Medulla oblongata (tissue), 1 donor: ENCODE results near the gene C17orf114.

Experiments
- DNase-seq: peaks from one replicate; pipeline ENCODE4 v3.0.0-alpha.2; 2015; ENCODE audit errors: extremely low spot score

The C17orf114 gene

DNA sequence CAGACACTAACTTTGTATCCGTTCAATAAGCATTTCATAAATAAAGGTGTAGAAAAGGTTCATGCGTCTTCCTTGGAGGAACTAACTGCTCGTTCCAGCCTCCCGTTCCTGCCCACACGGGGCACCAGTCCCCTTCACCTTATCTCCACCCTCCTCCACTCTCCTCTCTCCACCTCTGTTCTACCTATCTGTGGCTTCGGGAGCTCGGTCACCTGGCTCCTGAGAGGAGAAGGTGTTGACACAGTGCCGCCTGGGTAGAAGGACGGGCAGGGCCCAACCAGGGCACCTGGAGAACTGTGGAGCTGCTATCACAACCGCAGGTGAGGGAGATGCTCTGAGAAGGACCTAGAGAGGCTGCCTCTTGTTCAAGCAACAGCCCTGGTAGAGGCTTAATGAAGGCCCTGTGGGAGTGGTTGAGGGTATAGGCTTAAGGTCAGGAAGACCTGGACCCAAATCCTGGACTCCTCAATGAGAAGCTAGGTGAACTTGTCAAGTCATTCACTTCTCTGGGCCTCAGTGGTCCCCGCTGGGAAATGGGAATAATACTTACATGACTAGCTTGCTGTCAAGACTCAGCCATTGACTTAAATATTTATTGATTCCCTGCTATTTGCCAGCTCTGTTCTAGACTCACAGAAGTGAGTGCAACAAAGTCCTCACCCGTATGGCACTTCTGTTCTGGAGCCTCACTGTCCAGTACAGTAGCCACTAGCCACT, 21.4 kb upstream of the C17orf114 start:
- DNase-seq: no peak

- DNase-seq: no peak
Measured at GRCh38 chr17:4822835-4823234, 20.7 kb upstream of the C17orf114 start.

DNA sequence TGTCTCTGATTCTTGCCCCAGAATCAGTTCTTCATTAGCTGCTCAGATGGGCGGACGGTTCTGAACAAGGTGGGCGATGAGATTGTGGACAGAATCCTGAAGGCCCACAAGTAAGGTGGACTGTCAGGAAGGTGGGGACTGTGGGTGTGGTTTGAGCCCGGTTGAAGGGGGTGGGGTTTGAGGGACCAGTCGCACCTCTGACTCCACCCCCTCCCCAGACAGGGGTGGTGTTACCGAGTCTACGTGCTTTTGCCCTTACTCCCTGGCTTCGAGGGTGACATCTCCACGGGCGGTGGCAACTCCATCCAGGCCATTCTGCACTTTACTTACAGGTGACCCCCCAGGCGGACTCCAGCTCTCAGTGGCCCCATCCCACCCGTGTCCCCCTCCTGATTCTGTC, 16.1 kb upstream of the C17orf114 start:
- DNase-seq: no peak

DNA sequence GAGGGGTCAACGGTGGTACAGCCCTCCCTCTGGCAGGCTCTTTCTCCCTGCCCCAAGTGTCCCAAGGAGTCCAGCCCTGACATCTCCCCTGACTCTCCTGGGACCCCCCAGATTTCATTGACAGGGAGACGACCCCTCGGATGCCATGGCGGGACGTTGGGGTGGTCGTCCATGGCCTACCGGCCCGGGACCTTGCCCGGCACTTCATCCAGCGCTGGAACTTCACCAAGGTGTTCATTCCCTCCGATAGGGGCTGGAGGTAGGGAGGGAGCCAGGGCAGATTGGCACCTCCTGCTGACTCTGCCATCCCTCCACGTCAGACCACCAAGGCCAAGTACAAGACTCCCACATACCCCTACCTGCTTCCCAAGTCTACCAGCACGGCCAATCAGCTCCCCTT, 14.7 kb upstream of the C17orf114 start:
- no peak for DNase-seq

- no peak for DNase-seq
Measured at GRCh38 chr17:4815043-4815675, 13.0 kb upstream of the C17orf114 start.

GRCh38 chr17:4812690-4813089, 10.6 kb upstream of the C17orf114 start:
- DNase-seq: no peak

GRCh38 chr17:4811471-4811870, 9.3 kb upstream of the C17orf114 start:
- DNase-seq: no peak

DNA sequence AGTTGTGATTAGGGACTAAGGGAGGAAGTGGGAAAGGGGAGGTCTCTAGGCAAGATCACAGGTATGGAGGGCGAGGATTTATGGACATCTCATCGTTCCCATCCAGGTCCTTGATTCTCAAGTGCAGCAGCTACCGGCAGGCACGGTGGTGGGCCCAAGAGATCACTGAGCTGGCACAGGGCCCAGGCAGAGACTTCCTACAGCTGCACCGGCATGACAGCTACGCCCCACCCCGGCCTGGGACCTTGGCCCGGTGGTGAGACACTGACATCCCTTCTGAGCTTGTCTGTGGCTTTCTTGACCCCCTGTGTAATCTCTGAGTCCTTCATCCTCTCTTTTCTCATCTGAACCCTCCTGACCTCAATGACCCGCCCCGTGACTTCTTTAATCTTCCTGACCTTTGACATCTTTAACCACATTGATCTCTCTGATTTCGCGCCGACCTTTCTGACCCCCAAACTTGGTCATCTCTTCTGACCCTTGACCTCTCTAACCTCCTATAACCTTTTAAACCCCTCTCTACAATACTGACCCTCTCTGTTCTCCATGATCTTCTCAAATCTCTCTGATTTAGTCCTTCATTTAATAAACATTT, 8.7 kb upstream of the C17orf114 start:
- no peak for DNase-seq

GRCh38 chr17:4808378-4808767, 6.2 kb upstream of the C17orf114 start:
- peak; percentile 83 for DNase-seq

GRCh38 chr17:4807605-4808377, 5.7 kb upstream of the C17orf114 start:
- DNase-seq: no peak

- DNase-seq: peak; percentile 89
Measured at GRCh38 chr17:4806777-4807604, 4.9 kb upstream of the C17orf114 start, which contains the start of gene PLD2. Gene PLD2, plus strand, starts transcription at chr17:4807152. Its CDS starts 621 bp downstream, at chr17:4807773.

GRCh38 chr17:4806456-4806776, 4.3 kb upstream of the C17orf114 start:
- DNase-seq: no peak

DNA sequence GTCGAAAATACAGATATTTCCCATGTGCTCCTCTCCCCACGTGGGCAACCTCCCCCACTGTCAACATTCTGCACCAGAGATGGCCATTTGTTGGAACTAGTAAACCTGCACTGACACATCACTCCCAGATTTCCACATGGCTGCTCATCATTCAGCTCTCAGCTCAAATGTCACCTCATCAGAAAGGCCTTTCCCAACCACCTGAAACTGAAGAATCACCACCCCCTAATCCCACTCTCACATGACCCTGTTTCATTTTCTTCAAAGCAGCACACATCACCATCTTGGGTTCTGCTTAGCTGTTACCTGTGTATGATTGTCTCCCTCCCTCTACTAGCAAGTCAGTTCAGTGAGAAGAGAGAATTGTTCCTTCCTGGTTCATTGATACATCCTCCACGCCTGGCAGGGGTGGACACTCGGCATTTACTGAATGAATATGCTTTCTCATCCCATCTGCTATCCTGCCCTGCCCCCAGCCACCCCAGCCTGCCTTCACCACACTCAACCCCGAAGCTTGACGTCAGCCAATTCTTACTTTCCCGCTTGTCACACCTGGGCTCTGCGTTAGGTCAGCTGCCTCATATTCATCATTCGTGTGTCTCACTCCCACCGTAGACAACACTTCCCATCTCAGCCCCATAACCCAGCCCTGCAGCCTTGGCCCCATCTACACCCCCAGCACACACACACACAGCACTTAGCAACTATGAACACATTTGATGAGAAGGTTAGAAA, 1.5 kb downstream of the C17orf114 start:
- no peak for DNase-seq

GRCh38 chr17:4796552-4796920, 5.6 kb downstream of the C17orf114 start:
- DNase-seq: no peak

- no peak for DNase-seq
Measured at GRCh38 chr17:4795168-4795567, 7.0 kb downstream of the C17orf114 start.

GRCh38 chr17:4790705-4791088, 11.4 kb downstream of the C17orf114 start:
- peak; percentile 13 for DNase-seq

DNA sequence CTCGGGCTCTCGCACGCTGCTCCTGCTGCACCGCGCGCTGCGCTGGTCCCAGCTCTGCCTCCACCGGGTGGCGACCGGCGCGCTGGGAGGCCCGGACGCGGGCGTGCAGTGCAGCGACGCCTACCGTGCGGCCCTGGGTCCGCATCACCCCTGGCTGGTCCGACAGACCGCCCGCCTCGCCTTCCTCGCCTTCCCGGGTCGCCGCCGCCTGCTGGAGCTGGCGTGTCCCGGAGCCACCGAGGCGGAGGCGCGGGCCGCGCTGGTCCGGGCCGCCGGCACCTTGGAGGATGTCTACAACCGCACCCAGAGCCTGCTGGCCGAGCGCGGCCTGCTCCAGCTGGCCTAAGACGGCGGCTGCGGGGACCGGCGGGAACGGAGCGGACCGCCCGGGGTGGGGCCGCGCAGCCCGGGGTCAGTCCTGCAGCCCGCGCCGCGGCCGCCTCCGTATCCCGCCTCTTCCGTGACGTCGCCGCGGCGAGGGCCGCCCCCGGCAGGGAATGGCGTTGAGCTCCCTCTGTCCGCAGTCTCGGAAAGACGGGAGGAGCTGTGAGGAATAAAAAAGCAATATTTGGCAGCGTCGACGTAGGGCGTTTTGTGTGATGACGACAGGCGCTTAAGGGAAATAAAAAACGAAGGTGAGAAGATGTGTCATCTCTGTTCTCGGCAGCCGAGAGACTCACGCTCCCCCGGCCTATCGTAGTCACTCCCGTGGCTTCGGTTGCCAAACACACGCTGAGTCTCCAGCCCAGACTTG, 12.0 kb downstream of the C17orf114 start:
- DNase-seq: peak; percentile 90

GRCh38 chr17:4789701-4789950, 12.5 kb downstream of the C17orf114 start:
- no peak for DNase-seq

DNA sequence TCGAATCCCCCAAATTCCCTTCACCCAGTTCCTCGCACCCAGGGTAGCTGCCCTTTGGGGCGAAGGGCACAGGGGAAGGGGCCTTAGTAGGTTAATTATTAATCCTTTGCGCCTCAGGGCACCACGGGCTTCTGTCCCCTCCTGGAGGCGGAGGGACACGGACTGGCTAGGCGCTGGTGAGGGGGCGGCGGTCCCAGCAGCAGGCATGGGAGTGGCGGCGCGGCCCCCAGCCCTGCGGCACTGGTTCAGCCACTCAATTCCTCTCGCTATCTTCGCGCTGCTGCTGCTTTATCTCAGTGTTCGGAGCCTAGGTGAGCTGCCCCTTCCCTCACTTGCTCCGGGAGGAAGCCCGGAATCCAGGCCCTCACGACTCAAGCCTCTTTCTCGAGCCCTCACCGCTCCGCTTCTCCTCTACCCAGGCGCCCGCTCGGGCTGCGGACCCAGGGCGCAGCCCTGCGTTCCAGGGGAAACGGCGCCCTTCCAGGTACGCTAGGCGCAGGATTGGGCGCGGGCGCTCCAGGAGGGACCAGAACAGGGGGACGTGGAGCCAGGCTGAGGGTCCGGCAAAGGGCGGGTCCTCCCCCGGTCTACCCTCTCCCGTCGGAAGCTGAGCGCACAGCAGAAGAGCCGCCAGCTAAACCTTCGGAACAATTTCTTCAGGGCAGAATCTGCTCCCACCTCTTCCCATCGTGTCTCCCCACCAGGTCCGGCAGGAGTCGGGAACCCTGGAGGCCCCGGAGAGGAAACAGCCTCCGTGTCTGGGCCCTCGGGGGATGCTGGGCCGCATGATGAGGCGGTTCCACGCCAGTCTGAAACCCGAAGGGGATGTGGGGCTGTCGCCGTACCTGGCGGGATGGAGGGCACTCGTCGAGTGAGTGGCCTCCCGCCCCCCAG, 13.1 kb downstream of the C17orf114 start, which contains the start of gene GLTPD2:
GLTPD2 (plus strand) TSS at position 158 of the 894 bp plus-strand sequence; CDS start at position 206, 48 bp downstream.
- DNase-seq: no peak
